Measurements from ENCODE around the gene MAN1A1. TPM values are rescaled to one million over a fixed set of nuclear protein-coding genes. Genes with fewer than 3 reads are reported as not detected.

The MAN1A1 gene
- polyA plus RNA-seq, 2 of the 4 experiments (the other 2 are of a cell fraction), result 0.05 TPM; not detected in 1

DNA sequence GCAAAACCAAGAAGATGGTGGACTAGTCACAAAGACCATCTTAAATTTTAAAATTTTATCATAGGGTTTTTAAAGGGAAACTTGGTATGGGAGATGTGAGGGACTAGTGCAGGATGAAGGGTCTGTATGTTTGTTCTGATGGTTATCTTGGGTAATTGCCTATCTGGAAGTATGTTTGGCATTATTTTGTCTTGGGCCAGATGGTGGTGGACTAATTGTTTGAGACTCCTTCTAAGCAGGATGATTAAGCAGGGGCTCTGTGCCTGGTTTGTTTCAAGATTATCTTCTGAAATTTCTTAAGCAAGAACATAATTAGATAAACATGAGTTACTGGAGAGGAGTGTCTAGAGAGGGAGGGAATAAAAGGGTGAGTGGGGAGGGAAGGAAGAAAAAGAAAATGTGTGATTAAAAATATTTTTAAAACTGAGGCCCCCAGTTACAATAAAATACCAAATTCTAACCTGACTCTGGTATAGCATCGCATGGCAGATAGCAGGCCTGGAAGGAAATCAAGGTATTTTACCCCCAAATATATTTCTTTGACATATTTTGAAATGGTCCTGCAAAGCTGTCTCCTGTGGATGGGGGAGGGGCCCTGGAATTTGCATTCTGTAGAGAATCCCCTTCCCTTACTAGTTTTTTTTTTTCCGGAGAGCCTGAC lies 221.2 kb downstream of the MAN1A1 start:
- 8% methylated on average over 2 of the region's 2 CpGs for WGBS (ENCODE audit: missing lambda C conversion rate)
- no peak for TF ChIP-seq RCOR1 (IDR thresholded peaks at IDR 0.05; ENCODE audit: low read depth, low read length)
- TF ChIP-seq CHD2 (IDR thresholded peaks at IDR 0.05; ENCODE audit: low read length, partially characterized antibody), result no peak
- TF ChIP-seq, protein P1, sequence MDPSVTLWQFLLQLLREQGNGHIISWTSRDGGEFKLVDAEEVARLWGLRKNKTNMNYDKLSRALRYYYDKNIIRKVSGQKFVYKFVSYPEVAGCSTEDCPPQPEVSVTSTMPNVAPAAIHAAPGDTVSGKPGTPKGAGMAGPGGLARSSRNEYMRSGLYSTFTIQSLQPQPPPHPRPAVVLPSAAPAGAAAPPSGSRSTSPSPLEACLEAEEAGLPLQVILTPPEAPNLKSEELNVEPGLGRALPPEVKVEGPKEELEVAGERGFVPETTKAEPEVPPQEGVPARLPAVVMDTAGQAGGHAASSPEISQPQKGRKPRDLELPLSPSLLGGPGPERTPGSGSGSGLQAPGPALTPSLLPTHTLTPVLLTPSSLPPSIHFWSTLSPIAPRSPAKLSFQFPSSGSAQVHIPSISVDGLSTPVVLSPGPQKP (IDR thresholded peaks at IDR 0.05; ENCODE audit: low read depth, low read length), result no peak
- no peak for TF ChIP-seq FOXS1 (CRISPR knock-in tag; IDR thresholded peaks at IDR 0.05)
- TF ChIP-seq KDM1A (IDR thresholded peaks at IDR 0.05; ENCODE audit: low read depth), result no peak
- no peak for TF ChIP-seq RNF2 (IDR thresholded peaks at IDR 0.05; ENCODE audit: borderline replicate concordance, low read depth)
- TF ChIP-seq MYC (IDR thresholded peaks at IDR 0.05; ENCODE audit: borderline replicate concordance, low read length), result no peak
- TF ChIP-seq TFCP2L1 (CRISPR knock-in tag; IDR thresholded peaks at IDR 0.05), result no peak
- TF ChIP-seq POLR2A (IDR thresholded peaks at IDR 0.05; ENCODE audit: low read length), result no peak
- no peak for TF ChIP-seq MAFK (IDR thresholded peaks at IDR 0.05; ENCODE audit: partially characterized antibody)
- TF ChIP-seq GATA3 (IDR thresholded peaks at IDR 0.05; ENCODE audit: borderline replicate concordance), result no peak
- no peak for TF ChIP-seq ZSCAN20 (CRISPR knock-in tag; IDR thresholded peaks at IDR 0.05)
- TF ChIP-seq PBX3 (IDR thresholded peaks at IDR 0.05), result no peak
- TF ChIP-seq CTCF (IDR thresholded peaks at IDR 0.05), result no peak
- TF ChIP-seq RARB (CRISPR knock-in tag; IDR thresholded peaks at IDR 0.05), result no peak
- TF ChIP-seq FOSB (CRISPR knock-in tag; IDR thresholded peaks at IDR 0.05), result no peak
- DNase-seq (ENCODE audit: low read depth in 1 of 2, low spot score in 1 of 2) (no peak), ATAC-seq (no peak), FAIRE-seq (no peak)
- CTCF ChIA-PET, result interaction anchor here (0.6 to 2.9 kb wide), 8 partner anchors 10 to 1903 kb away, joined by 3 to 27 read pairs (median 4); no protein-coding TSS in a partner anchor
- H3K4me3 ChIP-seq, result no peak overlapping the region
- H3K27ac ChIP-seq, result no peak overlapping the region
- POLR2A ChIA-PET, result no interaction called here
- H3K4me1 ChIP-seq, result peaks cover 9% of the 10 kb centered on the region
- no peaks in the 10 kb centered on the region for H3K9me3 ChIP-seq
- no peak overlapping the region for H3K4me2 ChIP-seq

DNA sequence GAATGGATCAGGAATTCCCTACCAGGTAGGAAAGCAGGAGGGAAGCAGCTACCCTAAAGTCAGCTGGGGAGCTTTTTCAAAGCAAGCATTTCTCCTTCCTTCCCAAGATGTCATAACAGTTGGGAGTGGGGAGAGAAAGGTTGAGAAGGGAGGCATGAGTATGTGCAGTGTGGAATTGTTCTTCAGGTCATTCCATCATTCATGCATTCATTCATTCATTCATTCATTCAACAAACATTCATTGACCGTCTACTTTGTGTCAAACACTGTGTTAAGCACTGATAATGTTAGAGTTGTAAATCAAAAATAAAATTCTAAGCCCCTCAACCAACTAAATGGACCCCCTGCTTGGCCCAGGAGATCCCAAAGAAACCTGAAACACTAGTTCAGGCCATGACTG lies 221.9 kb downstream of the MAN1A1 start:
- Histone ChIP-seq H3K4me2 (no peak overlapping the region), H3K4me3 (no peak overlapping the region), H3K4me1 (peaks cover 9% of the 10 kb centered on the region), H3K9me3 (no peaks in the 10 kb centered on the region), H3K27ac (no peak overlapping the region)
- FAIRE-seq (no peak), ATAC-seq (no peak), DNase-seq (ENCODE audit: low read depth in 1 of 2, low spot score in 1 of 2) (no peak)
- TF ChIP-seq FOXS1 (CRISPR knock-in tag; IDR thresholded peaks at IDR 0.05) (no peak), ZFP36 (IDR thresholded peaks at IDR 0.05; ENCODE audit: borderline replicate concordance, partially characterized antibody) (no peak), CHD2 (IDR thresholded peaks at IDR 0.05; ENCODE audit: low read length, partially characterized antibody) (no peak), FOSB (CRISPR knock-in tag; IDR thresholded peaks at IDR 0.05) (no peak)
- TF ChIP-seq, protein P2, sequence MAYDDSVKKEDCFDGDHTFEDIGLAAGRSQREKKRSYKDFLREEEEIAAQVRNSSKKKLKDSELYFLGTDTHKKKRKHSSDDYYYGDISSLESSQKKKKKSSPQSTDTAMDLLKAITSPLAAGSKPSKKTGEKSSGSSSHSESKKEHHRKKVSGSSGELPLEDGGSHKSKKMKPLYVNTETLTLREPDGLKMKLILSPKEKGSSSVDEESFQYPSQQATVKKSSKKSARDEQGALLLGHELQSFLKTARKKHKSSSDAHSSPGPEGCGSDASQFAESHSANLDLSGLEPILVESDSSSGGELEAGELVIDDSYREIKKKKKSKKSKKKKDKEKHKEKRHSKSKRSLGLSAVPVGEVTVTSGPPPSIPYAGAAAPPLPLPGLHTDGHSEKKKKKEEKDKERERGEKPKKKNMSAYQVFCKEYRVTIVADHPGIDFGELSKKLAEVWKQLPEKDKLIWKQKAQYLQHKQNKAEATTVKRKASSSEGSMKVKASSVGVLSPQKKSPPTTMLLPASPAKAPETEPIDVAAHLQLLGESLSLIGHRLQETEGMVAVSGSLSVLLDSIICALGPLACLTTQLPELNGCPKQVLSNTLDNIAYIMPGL (CRISPR knock-in tag; IDR thresholded peaks at IDR 0.05; ENCODE audit: borderline replicate concordance), result no peak
- ChIA-PET POLR2A (no interaction called here), CTCF (no interaction called here)
- 80% methylated on average over 1 of the region's 1 CpG for WGBS (ENCODE audit: missing lambda C conversion rate)

Small RNA genes lying within 50 kb of the gene (small RNA-seq; reads per million reads assigned to genes)
- gene AL022722.2 (0 reads per million in 6 experiments), gene RNU6-194P (0 reads per million in 6 experiments)
